IMR-90 (cell line): ENCODE data around the gene PDXK. TPM values are rescaled to one million over a fixed set of nuclear protein-coding genes. Genes with fewer than 3 reads are reported as not detected.

ENCODE experiments used
- ATAC-seq: fragments of 200-7000 bp; cut with Tn5 transposase; 2 replicates; pipeline ENCODE4 v1.9.1; 2020; ENCODE audit warnings: low read depth, mild to moderate bottlenecking, moderate library complexity
- BruUV-seq: library from RNA; stranded (reverse); fragments of 400-500 nt; replicated peaks from 2 replicates; lab custom pipeline; 2021; lab: Mats Ljungman, UMichigan
- CTCF ChIA-PET: fragments of 300-600 bp; formaldehyde crosslinking; extraction: SDS; loops from one replicate; lab custom pipeline; 2021; ENCODE audit warnings: antibody characterized with exemption; lab: Yijun Ruan, JAX
- POLR2A ChIA-PET: fragments of 300-600 bp; sonication (Branson Sonifier 250); formaldehyde crosslinking; loops from one replicate; lab custom pipeline; 2022; ENCODE audit warnings: antibody characterized with exemption; ENCODE audit not compliant: unreplicated experiment; lab: Charles Lee
- DNase-seq: peaks from one replicate; pipeline ENCODE4 v3.0.0; 2013
- H2AFZ ChIP-seq: replicated peaks from 2 replicates; pipeline ENCODE3; 2013; ENCODE audit warnings: low read length, mild to moderate bottlenecking; ENCODE audit not compliant: poor library complexity
- H2AK5ac ChIP-seq: 2 replicates; pipeline ENCODE4 v1.6.1; 2013; ENCODE audit warnings: low read depth, low read length, inconsistent platforms
- H2AK9ac ChIP-seq: replicated peaks from 2 replicates; pipeline ENCODE3; 2013; ENCODE audit warnings: mild to moderate bottlenecking, low read depth, low read length, moderate library complexity; ENCODE audit not compliant: poor library complexity
- H2BK120ac ChIP-seq: 2 replicates; pipeline ENCODE4 v1.6.1; 2013; ENCODE audit warnings: low read depth, low read length, inconsistent platforms
- H2BK15ac ChIP-seq: 3 replicates; pipeline ENCODE4 v1.6.1; 2013; ENCODE audit warnings: low read depth, low read length, inconsistent platforms
- H2BK20ac ChIP-seq: 2 replicates; pipeline ENCODE4 v1.6.1; 2013; ENCODE audit warnings: low read depth, mild to moderate bottlenecking, inconsistent platforms, low read length, moderate library complexity
- H2BK5ac ChIP-seq: 2 replicates; pipeline ENCODE4 v1.6.1; 2013; ENCODE audit warnings: mild to moderate bottlenecking, low read depth, low read length, inconsistent platforms; ENCODE audit not compliant: poor library complexity, severe bottlenecking
- H3K14ac ChIP-seq: replicated peaks from 2 replicates; pipeline ENCODE4 v1.6.1; 2013; ENCODE audit warnings: low read depth, low read length, inconsistent platforms
- H3K18ac ChIP-seq: 2 replicates; pipeline ENCODE4 v1.6.1; 2013; ENCODE audit warnings: low read depth, low read length, control low read depth
- H3K23ac ChIP-seq: 2 replicates; pipeline ENCODE4 v1.6.1; 2013; ENCODE audit warnings: low read depth, low read length, inconsistent platforms
- H3K27ac ChIP-seq: 2 replicates; pipeline ENCODE4 v1.5.1; 2013; ENCODE audit warnings: mild to moderate bottlenecking, control low read depth, low read length; ENCODE audit not compliant: insufficient read depth
- H3K27me3 ChIP-seq: 2 replicates; pipeline ENCODE4 v1.6.1; 2013; ENCODE audit warnings: low read length; ENCODE audit not compliant: control insufficient read depth, insufficient read depth
- H3K36me3 ChIP-seq: 2 replicates; pipeline ENCODE4 v1.6.1; 2013; ENCODE audit warnings: low read length, mixed read lengths; ENCODE audit not compliant: control insufficient read depth, insufficient read depth
- H3K4ac ChIP-seq: 2 replicates; pipeline ENCODE4 v1.6.1; 2013; ENCODE audit warnings: low read depth, low read length, inconsistent platforms
- H3K4me1 ChIP-seq: 2 replicates; pipeline ENCODE4 v1.6.1; 2013; ENCODE audit warnings: low read length, mixed read lengths; ENCODE audit not compliant: control insufficient read depth, insufficient read depth
- H3K4me2 ChIP-seq: 2 replicates; pipeline ENCODE4 v1.6.1; 2013; ENCODE audit warnings: low read depth, mild to moderate bottlenecking, control low read depth, low read length, moderate library complexity
- H3K4me3 ChIP-seq: 2 replicates; pipeline ENCODE4 v1.5.1; 2013; ENCODE audit warnings: low read depth, mild to moderate bottlenecking, control low read depth, low read length, moderate library complexity; ENCODE audit not compliant: insufficient read depth
- H3K56ac ChIP-seq: 2 replicates; pipeline ENCODE4 v1.6.1; 2013; ENCODE audit warnings: low read length, inconsistent platforms; ENCODE audit not compliant: insufficient read depth; ENCODE audit errors: extremely low read depth
- H3K79me1 ChIP-seq, 2 experiments: 2 replicates each; pipeline ENCODE4 v1.6.1; 2013; ENCODE audit warnings: low read length in 2 of 2, inconsistent platforms in 1 of 2, low read depth in 1 of 2
- H3K9ac ChIP-seq: 2 replicates; pipeline ENCODE4 v1.6.1; 2013; ENCODE audit warnings: low read depth, low read length, control low read depth
- H3K9me1 ChIP-seq: 2 replicates; pipeline ENCODE4 v1.6.1; 2013; ENCODE audit warnings: low read length, inconsistent platforms; ENCODE audit not compliant: insufficient read depth
- H3K9me3 ChIP-seq: 2 replicates; pipeline ENCODE4 v1.6.1; 2013; ENCODE audit warnings: low read length; ENCODE audit not compliant: control insufficient read depth, insufficient read depth
- H4K20me1 ChIP-seq: 2 replicates; pipeline ENCODE4 v1.6.1; 2013; ENCODE audit warnings: low read length, inconsistent platforms; ENCODE audit not compliant: insufficient read depth
- H4K5ac ChIP-seq: 2 replicates; pipeline ENCODE4 v1.6.1; 2013; ENCODE audit warnings: mild to moderate bottlenecking, low read depth, low read length, control low read depth
- H4K8ac ChIP-seq, 2 experiments: 2 replicates each; pipeline ENCODE4 v1.6.1; 2013; ENCODE audit warnings: low read depth in 2 of 2, low read length in 2 of 2, control low read depth in 1 of 2, inconsistent platforms in 1 of 2
- H4K91ac ChIP-seq: 2 replicates; pipeline ENCODE4 v1.6.1; 2013; ENCODE audit warnings: low read depth, low read length, inconsistent platforms; ENCODE audit not compliant: insufficient read depth
- BHLHE40 ChIP-seq: fragments of 150-350 bp; IDR thresholded peaks from 2 replicates; pipeline ENCODE4 v1.6.1; 2016; ENCODE audit warnings: mild to moderate bottlenecking, low read depth, low read length
- MAZ ChIP-seq: IDR thresholded peaks from 2 replicates; pipeline ENCODE4 v1.6.1; 2012; ENCODE audit warnings: low read depth, mild to moderate bottlenecking, low read length, improper control_type of control experiment, moderate library complexity, borderline replicate concordance
- MXI1 ChIP-seq: IDR thresholded peaks from 2 replicates; pipeline ENCODE4 v1.6.1; 2012; ENCODE audit warnings: low read depth, mild to moderate bottlenecking, low read length, moderate library complexity, borderline replicate concordance
- WGBS, 2 experiments: methylation state at CpG; one replicate each; pipeline versions ENCODE4 v1.1.5 to v1.1.7; 2013; ENCODE audit warnings: missing lambda C conversion rate in 2 of 2; ENCODE audit not compliant: insufficient read length in 1 of 2; ENCODE audit errors: extremely low coverage in 2 of 2; 5-methylcytosine and 5-hydroxymethylcytosine counted together
- dilution Hi-C: fragments of 300-500 bp; cut with HindIII; formaldehyde crosslinking; loops from one replicate; pipeline ENCODE4 v1.14.3; 2018; ENCODE audit warnings: low sequenced_read_pairs; ENCODE audit not compliant: unreplicated experiment
- in situ Hi-C: fragments of 300-500 bp; cut with MboI; formaldehyde crosslinking; loops from 3 replicates; pipeline ENCODE4 v1.14.3; 2019; ENCODE audit warnings: low sequenced_read_pairs, inconsistent platforms, mixed read lengths
- intact Hi-C: fragments of 100-400 bp; cut with micrococcal nuclease; formaldehyde crosslinking; loops from 2 replicates; pipeline ENCODE4 v1.10.0; 2022
- polyA plus RNA-seq, 3 experiments: library from polyadenylated mRNA; depleted of rRNA; stranded (reverse); fragments of >200 nt; gene quantifications; 2 replicates each; pipeline ENCODE4 v1.2.3, GENCODE V29; 2012; ENCODE audit warnings: low replicate concordance in 1 of 3
- total RNA-seq: library from RNA; depleted of rRNA; stranded (reverse); fragments of >200 nt; gene quantifications from 2 replicates; pipeline ENCODE4 v1.2.3, GENCODE V29; 2012

PDXK gene
- total and polyA plus RNA-seq, 2 of the 4 experiments (the other 2 are of a cell fraction), result 155 to 312 TPM

DNA sequence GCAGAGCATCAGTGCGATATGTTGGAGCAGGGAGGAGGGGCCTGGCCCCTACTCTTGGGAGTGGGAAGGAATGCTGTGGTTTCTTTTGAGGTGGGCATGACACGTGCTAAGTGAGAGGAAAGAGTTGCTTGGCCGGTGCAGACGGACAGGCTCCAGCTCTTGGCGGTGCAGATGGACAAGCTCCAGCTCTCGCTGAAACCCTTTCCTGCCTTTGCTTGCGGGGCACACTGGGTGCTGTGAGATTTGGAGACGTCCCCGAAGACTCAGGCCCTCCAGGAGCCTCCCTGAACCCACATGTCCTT lies 15.9 kb downstream of the PDXK start:
- CTCF ChIA-PET, result no interaction called here
- intact Hi-C loops, result loop anchor here (1.0 kb wide), 1 partner anchor 41 kb away; the partner anchor contains the start of gene CSTB
- peak overlapping the region; percentile 69 for H2AFZ ChIP-seq

More for the DNA sequence above, 15.9 kb downstream of the PDXK start:
- POLR2A ChIA-PET, result no interaction called here
- WGBS, 2 experiments, result 18% methylated on average over 2 of the region's 9 CpGs; no CpG with 5 or more reads in 1 of the 2 experiments
- Histone ChIP-seq H3K4me1 (peaks cover 21% of the 10 kb centered on the region), H3K4ac (no peak overlapping the region), H4K8ac (no peak overlapping the region; a peak in 1 of 4 replicates), H2AK9ac (peak overlapping the region; percentile 76), H2BK5ac (no peak overlapping the region), H3K79me1 (peaks cover 20 to 89% of the 10 kb centered on the region in 2 experiments), H4K20me1 (peaks cover 61% of the 10 kb centered on the region), H4K91ac (no peak overlapping the region), H3K4me3 (no peak overlapping the region), H2AK5ac (peak overlapping the region; percentile 20; the same call in 1 of the 2 replicates), H3K9me3 (no peaks in the 10 kb centered on the region), H3K56ac (no peak overlapping the region), H4K5ac (no peak overlapping the region), H2BK15ac (no peak overlapping the region), H3K4me2 (peak overlapping the region; percentile 14; the same call in 1 of the 2 replicates), H3K9ac (no peak overlapping the region), H3K27ac (no peak overlapping the region), H2BK120ac (no peak overlapping the region), H3K18ac (no peak overlapping the region), H3K9me1 (peaks cover 13% of the 10 kb centered on the region; the same call in 1 of the 2 replicates), H3K27me3 (no peaks in the 10 kb centered on the region), H2BK20ac (no peak overlapping the region), H3K14ac (no peak overlapping the region), H3K23ac (no peak overlapping the region), H3K36me3 (peaks cover 20% of the 10 kb centered on the region)
- BruUV-seq, result no TSS peak
- peak; percentile 56 for ATAC-seq
- TF ChIP-seq BHLHE40 (peak; percentile 94), MXI1 (peak; percentile 42; the same call in 1 of the 2 replicates), MAZ (no peak; the same call in 1 of the 2 replicates)
- peak; percentile 67 for DNase-seq
- dilution Hi-C loops, result no loop called here
- in situ Hi-C loops, result no loop called here
